Astrocyte (in vitro differentiated cells and primary cell): Measurements from ENCODE around the gene FIGN.

ENCODE experiments used
- CTCF ChIP-seq: IDR thresholded peaks from 2 replicates; pipeline ENCODE4 v1.5.1; 2011; ENCODE audit warnings: low read depth, mild to moderate bottlenecking, inconsistent platforms, low read length, moderate library complexity; ENCODE audit not compliant: insufficient read depth
- EZH2 ChIP-seq: IDR thresholded peaks from 2 replicates; pipeline ENCODE4 v1.6.1; 2012; ENCODE audit warnings: mild to moderate bottlenecking, low read length, inconsistent platforms; ENCODE audit not compliant: insufficient read depth

- TF ChIP-seq CTCF (no peak), EZH2 (no peak)
Observed at GRCh38 chr2:163612332-163612731, 123.5 kb downstream of the FIGN start.
